ENCODE data around the gene ZNF19.

GRCh38 chr16:71442051-71442440 lies 47.1 kb downstream of the ZNF19 start, which contains the start of gene TLE7:
- TF ChIP-seq TAF1 (IDR thresholded peaks at IDR 0.05; ENCODE audit: low read depth): no peak
- TF ChIP-seq TCF12 (IDR thresholded peaks at IDR 0.05; ENCODE audit: low read depth): no peak
- no peak for TF ChIP-seq USF1 (IDR thresholded peaks at IDR 0.05)
- no peak for TF ChIP-seq EP300 (IDR thresholded peaks at IDR 0.05; ENCODE audit: borderline replicate concordance)
- TF ChIP-seq NFIC (IDR thresholded peaks at IDR 0.05): no peak

Data from Ishikawa (cell line).